Measurements from ENCODE around the gene RASD1. TPM values are rescaled to one million over a fixed set of nuclear protein-coding genes. Genes with fewer than 3 reads are reported as not detected.

RASD1 gene
- total RNA-seq, 1 donor from 2014 or later, result 25.4 TPM

- Histone ChIP-seq H3K27ac (replicated peaks) (peak within 1 kb of the TSS; percentile 98), H3K4me1 (peaks cover 51% of the 10 kb centered on the region), H3K27me3 (ENCODE audit: low read depth) (no peaks in the 10 kb centered on the region), H3K36me3 (no peaks in the 10 kb centered on the region), H3K4me3 (peak within 1 kb of the TSS; percentile 95), H3K9me3 (replicated peaks) (no peaks in the 10 kb centered on the region)
- TF ChIP-seq CTCF (IDR thresholded peaks at IDR 0.05; ENCODE audit: borderline replicate concordance), result no peak
- peak; percentile 93 for DNase-seq
- intact Hi-C loops (cut with micrococcal nuclease), result no loop called here
Observed at GRCh38 chr17:17476865-17477467, 19.2 kb downstream of the RASD1 start, which contains the start of gene MED9. MED9 (plus strand) TSS chr17:17477000; CDS start chr17:17477042, 42 bp downstream.

GRCh38 chr17:17474341-17474740 is 21.9 kb downstream of the RASD1 start:
- intact Hi-C loops (cut with micrococcal nuclease), result no loop called here
- no peaks in the 10 kb centered on the region for H3K36me3 ChIP-seq
- H3K27ac ChIP-seq (replicated peaks), result no peak overlapping the region
- no peak for TF ChIP-seq CTCF (IDR thresholded peaks at IDR 0.05; ENCODE audit: borderline replicate concordance)
- DNase-seq, result no peak
- H3K4me1 ChIP-seq, result peaks cover 25% of the 10 kb centered on the region
- no peak overlapping the region for H3K4me3 ChIP-seq
- H3K9me3 ChIP-seq (replicated peaks), result no peaks in the 10 kb centered on the region
- peaks cover 12% of the 10 kb centered on the region for H3K27me3 ChIP-seq (ENCODE audit: low read depth)

- intact Hi-C loops (cut with micrococcal nuclease), result no loop called here
- Histone ChIP-seq H3K9me3 (replicated peaks) (no peaks in the 10 kb centered on the region), H3K4me3 (no peak overlapping the region), H3K4me1 (peaks cover 17% of the 10 kb centered on the region), H3K27ac (replicated peaks) (no peak overlapping the region), H3K27me3 (ENCODE audit: low read depth) (peaks cover 12% of the 10 kb centered on the region), H3K36me3 (no peaks in the 10 kb centered on the region)
- no peak for TF ChIP-seq CTCF (IDR thresholded peaks at IDR 0.05; ENCODE audit: borderline replicate concordance)
- DNase-seq, result no peak
Observed at GRCh38 chr17:17472333-17472920, 23.8 kb downstream of the RASD1 start.

GRCh38 chr17:17469996-17470395 is 26.2 kb downstream of the RASD1 start:
- peaks cover 12% of the 10 kb centered on the region for H3K27me3 ChIP-seq (ENCODE audit: low read depth)
- no peak for TF ChIP-seq CTCF (IDR thresholded peaks at IDR 0.05; ENCODE audit: borderline replicate concordance)
- no peak overlapping the region for H3K27ac ChIP-seq (replicated peaks)
- H3K36me3 ChIP-seq, result no peaks in the 10 kb centered on the region
- no peak for DNase-seq
- no peak overlapping the region for H3K4me3 ChIP-seq
- peaks cover 11% of the 10 kb centered on the region for H3K4me1 ChIP-seq
- intact Hi-C loops (cut with micrococcal nuclease), result no loop called here
- H3K9me3 ChIP-seq (replicated peaks), result no peaks in the 10 kb centered on the region

GRCh38 chr17:17469358-17469757 is 26.8 kb downstream of the RASD1 start:
- Histone ChIP-seq H3K36me3 (no peaks in the 10 kb centered on the region), H3K4me1 (peaks cover 11% of the 10 kb centered on the region), H3K27ac (replicated peaks) (no peak overlapping the region), H3K4me3 (no peak overlapping the region), H3K9me3 (replicated peaks) (no peaks in the 10 kb centered on the region), H3K27me3 (ENCODE audit: low read depth) (peaks cover 12% of the 10 kb centered on the region)
- no peak for TF ChIP-seq CTCF (IDR thresholded peaks at IDR 0.05; ENCODE audit: borderline replicate concordance)
- no peak for DNase-seq
- intact Hi-C loops (cut with micrococcal nuclease), result no loop called here
